Endodermal cell (in vitro differentiated cells): ENCODE measurements around the gene SLC4A5. TPM values are rescaled to one million over a fixed set of nuclear protein-coding genes. Genes with fewer than 3 reads are reported as not detected.

Experiments used
- DNase-seq: peaks from one replicate; pipeline ENCODE4 v3.0.0-alpha.2; 2017
- H3K27ac ChIP-seq: 2 replicates; pipeline ENCODE4 v1.5.1; 2013; ENCODE audit warnings: mild to moderate bottlenecking, low read depth, low read length, moderate library complexity
- H3K27me3 ChIP-seq: 2 replicates; pipeline ENCODE4 v1.6.1; 2013; ENCODE audit warnings: mild to moderate bottlenecking, low read length, moderate library complexity; ENCODE audit not compliant: insufficient read depth, control insufficient read depth, poor library complexity, severe bottlenecking
- H3K36me3 ChIP-seq: 2 replicates; pipeline ENCODE4 v1.7.0; 2013; ENCODE audit warnings: mild to moderate bottlenecking, low read length, moderate library complexity; ENCODE audit not compliant: control insufficient read depth, insufficient read depth
- H3K4me1 ChIP-seq: one replicate; pipeline ENCODE4 v1.7.0; 2013; ENCODE audit warnings: low read length; ENCODE audit not compliant: control insufficient read depth, insufficient read depth
- H3K4me3 ChIP-seq: 2 replicates; pipeline ENCODE4 v1.5.1; 2013; ENCODE audit warnings: mild to moderate bottlenecking, low read length, moderate library complexity
- H3K9ac ChIP-seq: 2 replicates; pipeline ENCODE4 v1.6.1; 2013; ENCODE audit warnings: mild to moderate bottlenecking, low read length, moderate library complexity; ENCODE audit not compliant: poor library complexity, severe bottlenecking; ENCODE audit errors: extremely low read depth
- H3K9me3 ChIP-seq: 2 replicates; pipeline ENCODE4 v1.6.1; 2013; ENCODE audit warnings: mild to moderate bottlenecking, low read length, moderate library complexity; ENCODE audit not compliant: control insufficient read depth
- H3K27ac Mint-ChIP-seq: 2 replicates; pipeline ENCODE4 v1.8.0; 2020; ENCODE audit warnings: mixed read lengths
- H3K27me3 Mint-ChIP-seq: 2 replicates; pipeline ENCODE4 v1.8.0; 2021; ENCODE audit warnings: mild to moderate bottlenecking, mixed read lengths; ENCODE audit not compliant: insufficient read depth
- H3K36me3 Mint-ChIP-seq: 2 replicates; pipeline ENCODE4 v1.8.0; 2020; ENCODE audit warnings: low read depth, mixed read lengths
- H3K4me1 Mint-ChIP-seq: 2 replicates; pipeline ENCODE4 v1.8.0; 2020; ENCODE audit warnings: mixed read lengths
- H3K4me3 Mint-ChIP-seq: 2 replicates; pipeline ENCODE4 v1.8.0; 2020; ENCODE audit warnings: mild to moderate bottlenecking, moderate library complexity, mixed read lengths
- H3K9me3 Mint-ChIP-seq: 2 replicates; pipeline ENCODE4 v1.8.0; 2020; ENCODE audit warnings: mild to moderate bottlenecking, mixed read lengths
- WGBS, 2 experiments: methylation state at CpG; one replicate each; pipeline versions ENCODE4 v1.1.5 to v1.1.7; 2013; ENCODE audit warnings: missing lambda C conversion rate in 2 of 2, mixed read lengths in 1 of 2; ENCODE audit not compliant: insufficient coverage in 1 of 2, insufficient read length in 1 of 2; 5-methylcytosine and 5-hydroxymethylcytosine counted together
- total RNA-seq, 2 donors: library from RNA; stranded (reverse); fragmentation: NEBNext Ultra II Directional in 1 of 2; extraction: Animal tissue kit (Norgen Biotek cat#: 25700) in 1 of 2; gene quantifications; 2 replicates in 1 of 2; 3 replicates in 1 of 2; pipeline ENCODE4 v1.2.1, GENCODE V29; 2021
- TF ChIP-seq, protein P1 (sequence below): fragments of 200-600 bp; sonication (generic); conservative IDR thresholded peaks from 2 replicates; pipeline ENCODE4 v1.5.0; 2021; ENCODE audit warnings: antibody characterized with exemption, mild to moderate bottlenecking

SLC4A5 gene
- total RNA-seq, 2 donors from 2014 or later = 2.5 to 3.7 TPM

DNA sequence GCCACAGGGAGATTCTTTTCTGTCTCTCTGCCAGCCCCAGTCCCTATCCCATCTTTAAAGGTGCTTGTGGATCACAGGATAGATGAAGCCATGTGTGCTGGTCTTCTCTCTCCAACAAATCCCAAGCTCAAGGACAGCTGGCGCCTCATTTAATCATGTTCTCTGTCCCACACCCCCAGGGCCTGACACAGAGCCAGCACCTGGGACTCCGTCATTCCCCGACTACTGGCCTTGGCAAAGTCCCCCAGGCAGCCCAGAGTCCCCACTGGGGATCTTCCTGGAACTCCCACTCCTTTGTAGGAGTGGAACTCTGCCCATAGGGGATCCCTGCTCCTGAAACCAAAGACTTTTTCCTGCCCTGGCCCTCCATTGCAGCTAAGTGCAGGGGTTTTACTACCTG is 84.0 kb downstream of the SLC4A5 start:
- Histone ChIP-seq H3K27me3 (no peaks in the 10 kb centered on the region), H3K9me3 (no peaks in the 10 kb centered on the region), H3K27ac (no peak overlapping the region), H3K4me1 (no peaks in the 10 kb centered on the region), H3K36me3 (no peaks in the 10 kb centered on the region), H3K9ac (no peak overlapping the region), H3K4me3 (no peak overlapping the region)
- no peaks in the 10 kb centered on the region for H3K36me3 Mint-ChIP-seq
- H3K27me3 Mint-ChIP-seq = peaks cover 2% of the 10 kb centered on the region
- no peak overlapping the region for H3K4me3 Mint-ChIP-seq
- H3K27ac Mint-ChIP-seq = no peak overlapping the region
- TF ChIP-seq, protein P1, sequence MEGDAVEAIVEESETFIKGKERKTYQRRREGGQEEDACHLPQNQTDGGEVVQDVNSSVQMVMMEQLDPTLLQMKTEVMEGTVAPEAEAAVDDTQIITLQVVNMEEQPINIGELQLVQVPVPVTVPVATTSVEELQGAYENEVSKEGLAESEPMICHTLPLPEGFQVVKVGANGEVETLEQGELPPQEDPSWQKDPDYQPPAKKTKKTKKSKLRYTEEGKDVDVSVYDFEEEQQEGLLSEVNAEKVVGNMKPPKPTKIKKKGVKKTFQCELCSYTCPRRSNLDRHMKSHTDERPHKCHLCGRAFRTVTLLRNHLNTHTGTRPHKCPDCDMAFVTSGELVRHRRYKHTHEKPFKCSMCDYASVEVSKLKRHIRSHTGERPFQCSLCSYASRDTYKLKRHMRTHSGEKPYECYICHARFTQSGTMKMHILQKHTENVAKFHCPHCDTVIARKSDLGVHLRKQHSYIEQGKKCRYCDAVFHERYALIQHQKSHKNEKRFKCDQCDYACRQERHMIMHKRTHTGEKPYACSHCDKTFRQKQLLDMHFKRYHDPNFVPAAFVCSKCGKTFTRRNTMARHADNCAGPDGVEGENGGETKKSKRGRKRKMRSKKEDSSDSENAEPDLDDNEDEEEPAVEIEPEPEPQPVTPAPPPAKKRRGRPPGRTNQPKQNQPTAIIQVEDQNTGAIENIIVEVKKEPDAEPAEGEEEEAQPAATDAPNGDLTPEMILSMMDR = no peak
- no peaks in the 10 kb centered on the region for H3K9me3 Mint-ChIP-seq
- H3K4me1 Mint-ChIP-seq = peaks cover 18% of the 10 kb centered on the region
- no peak for DNase-seq
- 94 to 100% methylated on average over 2 to 3 of the region's 3 CpGs for WGBS, 2 experiments

DNA sequence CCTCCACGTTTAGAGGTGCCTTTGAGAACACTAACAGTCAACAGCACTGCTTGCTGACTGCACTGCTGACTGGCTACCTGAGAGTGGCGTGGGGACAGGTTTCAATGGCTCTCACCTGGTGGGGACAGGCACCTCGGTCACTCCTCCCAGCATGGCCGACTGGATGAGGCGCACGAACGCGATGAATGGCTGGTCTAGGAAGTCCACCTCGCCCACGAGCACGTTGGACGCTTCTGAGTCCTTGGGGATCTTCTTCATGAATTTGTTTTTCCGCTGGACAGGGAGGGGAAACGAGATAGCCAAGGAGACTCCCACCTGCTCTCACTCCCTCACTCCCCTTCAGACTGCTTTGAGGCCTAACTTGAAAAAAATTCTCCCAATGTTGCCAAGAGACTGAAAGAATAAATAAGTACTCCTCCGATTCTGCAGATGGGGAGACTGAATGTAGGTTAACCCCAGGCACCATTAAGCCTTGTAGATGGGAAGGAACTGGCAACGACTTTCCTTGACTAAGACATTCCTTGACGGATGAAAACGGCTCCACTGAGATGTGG is 87.5 kb downstream of the SLC4A5 start:
- H3K4me1 ChIP-seq = no peaks in the 10 kb centered on the region
- no peak overlapping the region for H3K4me3 ChIP-seq
- TF ChIP-seq, protein P1 = no peak
- no peaks in the 10 kb centered on the region for H3K36me3 ChIP-seq
- no peaks in the 10 kb centered on the region for H3K9me3 ChIP-seq
- Mint-ChIP-seq H3K27me3 (peaks cover 2% of the 10 kb centered on the region), H3K4me1 (peaks cover 6% of the 10 kb centered on the region), H3K4me3 (no peak overlapping the region), H3K9me3 (no peaks in the 10 kb centered on the region), H3K27ac (no peak overlapping the region), H3K36me3 (no peaks in the 10 kb centered on the region)
- H3K9ac ChIP-seq = no peak overlapping the region
- 92 to 95% methylated on average over 11 to 18 of the region's 18 CpGs for WGBS, 2 experiments
- H3K27ac ChIP-seq = no peak overlapping the region
- no peak for DNase-seq
- H3K27me3 ChIP-seq = no peaks in the 10 kb centered on the region

DNA sequence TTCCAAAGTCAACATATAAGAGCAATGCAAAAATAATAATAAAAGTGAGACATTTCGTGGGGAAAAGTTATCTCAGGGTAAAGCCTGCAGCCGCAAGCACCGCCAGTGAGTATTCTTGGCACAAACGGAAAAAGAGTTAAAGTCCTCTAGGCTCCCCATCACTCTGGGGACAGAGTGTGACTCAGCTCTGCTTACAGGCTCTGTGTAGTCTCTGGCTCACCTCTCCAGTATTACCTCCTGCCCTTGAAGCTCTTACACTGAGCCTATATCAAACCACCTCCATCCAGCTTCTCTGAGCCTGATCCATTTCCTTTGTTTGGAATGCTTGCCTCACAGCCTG is 89.3 kb downstream of the SLC4A5 start:
- Histone ChIP-seq H3K4me3 (no peak overlapping the region), H3K9ac (no peak overlapping the region), H3K27me3 (no peaks in the 10 kb centered on the region), H3K9me3 (no peaks in the 10 kb centered on the region), H3K36me3 (no peaks in the 10 kb centered on the region), H3K27ac (no peak overlapping the region), H3K4me1 (no peaks in the 10 kb centered on the region)
- TF ChIP-seq, protein P1 = no peak
- WGBS, 2 experiments = 95% methylated on average over 4 of the region's 4 CpGs
- no peak for DNase-seq
- peaks cover 2% of the 10 kb centered on the region for H3K27me3 Mint-ChIP-seq
- no peak overlapping the region for H3K4me3 Mint-ChIP-seq
- H3K4me1 Mint-ChIP-seq = no peaks in the 10 kb centered on the region
- H3K9me3 Mint-ChIP-seq = no peaks in the 10 kb centered on the region
- H3K27ac Mint-ChIP-seq = no peak overlapping the region
- no peaks in the 10 kb centered on the region for H3K36me3 Mint-ChIP-seq
